GM18873 (cell line): ENCODE results near the gene GIPC2.
"Not testable (repeated sequence)": the region's sequence is repeated elsewhere in the genome, so short reads cannot be mapped to it uniquely, and the experiment has no call there.

Source experiments
- ATAC-seq: cut with Tn5 transposase; IDR thresholded peaks from one replicate; pipeline ENCODE4 v1.9.1; 2021; ENCODE audit warnings: mild to moderate bottlenecking, moderate library complexity, moderate number of reproducible peaks; ENCODE audit not compliant: unreplicated experiment, low FRiP score

GIPC2 gene, protein sequence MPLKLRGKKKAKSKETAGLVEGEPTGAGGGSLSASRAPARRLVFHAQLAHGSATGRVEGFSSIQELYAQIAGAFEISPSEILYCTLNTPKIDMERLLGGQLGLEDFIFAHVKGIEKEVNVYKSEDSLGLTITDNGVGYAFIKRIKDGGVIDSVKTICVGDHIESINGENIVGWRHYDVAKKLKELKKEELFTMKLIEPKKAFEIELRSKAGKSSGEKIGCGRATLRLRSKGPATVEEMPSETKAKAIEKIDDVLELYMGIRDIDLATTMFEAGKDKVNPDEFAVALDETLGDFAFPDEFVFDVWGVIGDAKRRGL

DNA sequence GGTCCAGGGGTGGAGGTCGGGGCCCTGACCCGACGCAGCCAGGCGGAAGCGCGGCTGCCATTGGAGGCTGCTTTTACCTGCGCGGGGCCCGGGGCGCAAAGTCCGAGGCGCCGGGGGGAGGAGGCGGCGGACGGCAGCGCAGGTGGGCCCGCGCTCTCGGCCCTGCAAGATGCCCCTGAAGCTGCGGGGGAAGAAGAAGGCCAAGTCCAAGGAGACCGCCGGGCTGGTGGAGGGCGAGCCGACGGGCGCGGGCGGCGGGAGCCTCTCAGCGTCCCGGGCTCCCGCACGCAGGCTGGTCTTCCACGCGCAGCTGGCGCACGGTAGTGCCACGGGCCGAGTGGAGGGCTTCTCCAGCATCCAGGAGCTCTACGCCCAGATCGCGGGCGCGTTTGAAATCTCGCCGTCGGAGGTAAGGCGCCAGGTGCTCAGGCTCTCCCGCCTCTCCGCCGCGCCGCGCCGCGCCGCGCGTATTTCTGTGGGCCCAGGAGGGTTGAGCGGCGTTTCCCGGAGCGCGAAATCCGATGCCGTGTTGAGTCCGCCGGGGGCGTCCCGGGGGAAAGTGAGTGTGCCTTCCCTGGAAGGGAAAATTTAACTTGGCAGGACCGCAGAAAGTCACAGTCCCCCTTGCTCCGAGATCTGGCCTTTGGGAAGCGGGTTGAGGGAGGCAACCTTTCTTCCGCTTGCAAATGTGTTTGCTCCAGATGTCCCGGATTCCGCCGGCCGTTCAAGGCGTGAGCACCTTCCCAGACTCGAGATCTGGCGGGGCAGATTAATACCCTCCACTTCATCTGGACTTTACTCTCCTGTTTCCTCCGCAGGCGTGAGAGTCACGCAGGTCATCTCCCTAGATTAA, at the start of gene GIPC2:
Gene GIPC2 (plus strand): TSS at position 41 of the 853 bp plus-strand sequence. CDS start 129 bp downstream, at position 170.
- ATAC-seq: no peak

DNA sequence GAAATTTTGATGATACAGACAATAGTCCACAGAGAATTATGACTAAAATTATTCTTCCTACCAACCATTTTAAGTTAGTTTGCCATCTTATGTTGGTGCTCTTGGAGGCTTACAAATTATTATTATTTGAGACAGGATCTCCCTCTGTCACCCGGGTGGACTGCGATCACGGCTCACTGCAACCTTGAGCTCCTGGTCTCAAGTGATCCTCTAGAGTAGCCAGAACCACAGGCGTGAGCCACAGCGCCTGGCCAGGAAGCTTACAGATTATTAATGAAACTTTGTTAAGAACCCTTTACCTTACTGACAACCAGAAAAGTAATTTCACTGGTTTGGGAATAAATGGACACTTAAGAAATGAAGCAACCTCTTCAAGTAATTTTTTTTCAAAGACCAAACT, 49.0 kb upstream of the GIPC2 start:
- ATAC-seq: no peak

DNA sequence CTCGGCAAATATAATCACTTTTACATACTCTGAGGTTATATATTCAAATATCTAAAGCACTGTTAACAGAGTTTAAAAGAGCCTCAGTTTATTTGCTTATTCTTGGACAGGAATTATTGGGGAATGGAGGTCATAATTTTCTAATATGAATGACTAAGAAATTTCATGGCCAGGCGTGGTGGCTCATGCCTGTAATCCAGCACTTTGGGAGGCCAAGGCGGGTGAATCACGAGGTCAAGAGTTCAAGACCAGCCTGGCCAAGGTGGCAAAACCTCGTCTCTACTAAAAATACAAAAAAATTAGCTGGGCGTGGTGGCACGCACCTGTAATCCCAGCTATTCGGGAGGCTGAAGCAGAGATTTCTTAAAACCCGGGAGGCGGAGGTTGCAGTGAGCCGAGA, 45.2 kb upstream of the GIPC2 start:
- not testable (repeated sequence) for ATAC-seq

DNA sequence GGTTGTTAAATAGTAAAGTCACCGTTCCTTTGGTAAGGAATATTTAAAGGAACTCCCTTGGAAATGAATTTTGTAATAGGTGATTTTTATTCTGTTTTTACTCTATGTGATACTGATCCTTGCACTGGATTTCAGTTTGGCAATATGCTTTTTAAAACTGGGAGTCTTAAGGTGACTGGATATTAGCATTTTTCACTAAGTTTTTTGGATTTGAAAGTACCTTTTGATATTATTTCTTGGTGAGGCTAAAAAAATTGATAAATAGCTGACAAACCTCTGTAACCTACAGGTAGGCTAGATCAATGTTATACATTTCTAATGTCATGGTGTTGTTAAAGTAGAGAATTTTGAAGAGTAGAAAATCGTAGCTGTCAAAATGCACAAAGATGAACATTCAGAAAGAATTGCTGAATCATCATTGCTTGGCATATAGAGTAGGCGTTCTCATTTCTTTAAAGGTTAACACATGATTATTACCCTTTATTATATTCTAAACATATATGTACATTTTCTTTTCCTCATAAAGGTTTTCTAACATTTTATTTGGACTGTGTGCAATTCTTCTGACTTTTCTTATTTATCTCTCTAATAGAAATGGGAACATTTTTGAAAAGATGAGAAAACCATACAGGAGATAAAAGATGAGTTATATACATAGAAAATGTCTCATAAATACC, 42.6 kb upstream of the GIPC2 start:
- no peak for ATAC-seq

DNA sequence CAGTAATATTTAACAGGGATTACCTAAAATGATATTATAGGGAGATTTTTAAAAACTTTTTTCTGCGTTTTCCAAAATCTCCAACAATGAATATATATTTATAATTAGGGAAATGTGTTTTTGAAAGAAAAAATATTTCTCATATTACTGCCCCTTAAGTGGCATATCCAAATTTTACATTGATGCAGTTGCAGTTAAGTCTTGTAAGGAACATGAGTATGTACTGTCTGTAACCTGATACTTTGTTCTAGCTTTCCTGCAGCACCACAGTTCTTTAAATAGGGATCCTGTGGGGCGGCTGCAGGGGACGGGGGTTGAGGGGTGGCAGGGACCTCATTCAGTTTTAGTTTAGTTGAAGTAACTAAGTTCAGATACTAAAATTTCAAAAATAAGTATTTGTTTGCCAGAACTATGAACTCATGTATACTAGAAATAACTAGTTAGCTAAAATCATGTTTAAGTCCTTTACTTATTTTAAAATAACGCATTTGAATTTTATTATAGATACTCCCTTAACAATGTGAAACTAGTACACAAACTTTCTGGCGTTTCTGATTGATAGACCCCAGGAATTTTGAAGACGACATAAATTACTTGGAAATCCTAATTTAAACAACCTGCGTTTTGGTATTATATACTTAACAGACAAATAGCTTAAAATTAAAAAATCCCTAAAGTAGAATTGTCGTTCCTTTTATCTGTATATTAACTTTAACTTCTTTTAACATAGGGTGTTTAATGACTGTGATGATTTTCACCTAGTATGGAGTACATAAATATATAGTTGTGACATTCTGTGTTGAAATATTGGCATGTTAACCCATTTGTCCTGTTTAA, 41.7 kb upstream of the GIPC2 start:
- ATAC-seq: peak; percentile 48

DNA sequence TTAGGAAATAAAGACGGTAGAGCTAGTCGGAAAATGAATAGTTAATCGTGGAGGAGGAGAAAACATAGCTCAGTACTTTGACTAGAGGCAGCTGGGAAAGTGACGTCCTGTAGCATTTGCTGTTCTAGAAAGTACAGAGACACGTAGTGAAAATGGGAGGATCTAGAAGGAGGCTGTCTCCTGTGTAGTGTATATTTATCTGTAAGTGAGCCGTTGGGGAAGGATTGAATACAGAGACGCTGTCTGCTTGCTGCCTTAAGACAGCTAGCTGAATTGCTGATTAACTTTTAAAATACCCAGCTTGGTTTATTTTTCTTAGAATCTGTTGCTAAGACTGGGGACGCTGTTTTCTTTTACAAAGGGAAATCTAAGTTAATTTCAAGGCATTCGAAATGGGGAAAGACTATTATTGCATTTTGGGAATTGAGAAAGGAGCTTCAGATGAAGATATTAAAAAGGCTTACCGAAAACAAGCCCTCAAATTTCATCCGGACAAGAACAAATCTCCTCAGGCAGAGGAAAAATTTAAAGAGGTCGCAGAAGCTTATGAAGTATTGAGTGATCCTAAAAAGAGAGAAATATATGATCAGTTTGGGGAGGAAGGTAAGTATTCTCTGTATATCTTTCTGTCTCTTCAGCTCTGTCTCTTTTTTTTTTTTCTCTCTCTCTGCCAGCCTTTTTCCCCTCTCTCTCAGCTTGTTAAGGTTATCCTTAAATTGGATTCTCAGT, 40.9 kb upstream of the GIPC2 start, which contains the start of gene DNAJB4:
Gene DNAJB4 (plus strand): TSS at position 221 of the 729 bp plus-strand sequence. CDS start 172 bp downstream, at position 393.
- ATAC-seq: peak; percentile 99

DNA sequence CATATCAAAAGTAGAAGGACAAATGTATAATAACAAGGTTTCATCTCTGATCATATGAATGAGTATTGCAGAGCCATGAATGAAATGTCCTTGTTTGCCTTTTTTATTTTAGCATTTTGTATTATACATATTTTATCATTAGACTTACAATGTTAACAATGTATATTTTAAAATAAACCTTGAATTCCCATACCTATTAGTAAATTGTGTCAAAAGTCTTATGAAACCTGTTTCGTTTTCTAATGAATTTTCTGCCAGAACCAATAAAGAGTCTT, 40.4 kb upstream of the GIPC2 start:
- ATAC-seq: no peak

DNA sequence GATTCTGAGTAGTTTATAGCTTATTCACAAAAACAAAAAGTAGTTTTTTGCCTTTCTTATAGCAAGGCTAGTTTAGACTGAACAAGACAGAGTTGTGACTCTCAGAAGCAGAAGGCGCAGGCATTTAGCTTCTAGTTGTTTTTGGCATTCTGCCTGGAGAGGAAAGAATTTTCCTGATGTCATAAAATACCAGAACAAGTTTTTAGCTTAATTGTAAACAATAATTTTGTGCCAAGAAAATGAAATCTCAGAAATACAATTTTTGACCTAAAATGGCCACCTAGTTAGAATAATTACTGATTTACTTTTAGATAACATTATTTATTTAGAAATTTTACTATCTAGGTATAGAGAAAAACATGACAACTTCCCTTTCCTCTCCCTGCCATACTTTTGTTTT, 40.0 kb upstream of the GIPC2 start:
- no peak for ATAC-seq

DNA sequence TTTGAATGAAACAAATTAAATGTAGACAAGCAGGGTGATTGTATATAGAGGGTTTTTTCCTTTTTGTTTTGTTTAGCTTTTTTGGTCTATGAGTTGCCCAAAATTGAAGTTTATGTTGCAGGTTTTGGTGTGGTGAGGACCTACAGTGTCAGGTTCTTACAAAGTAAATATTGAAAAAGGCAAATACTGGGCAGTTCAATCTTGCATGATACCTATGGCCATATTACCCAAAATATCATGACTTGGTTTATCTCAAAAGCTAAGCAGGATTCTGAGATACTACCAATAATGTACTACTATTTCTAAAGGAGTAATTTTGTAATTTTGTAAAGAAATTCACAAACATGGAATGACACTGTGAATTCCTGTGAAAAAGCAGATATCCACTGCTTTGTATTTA, 39.2 kb upstream of the GIPC2 start:
- no peak for ATAC-seq

DNA sequence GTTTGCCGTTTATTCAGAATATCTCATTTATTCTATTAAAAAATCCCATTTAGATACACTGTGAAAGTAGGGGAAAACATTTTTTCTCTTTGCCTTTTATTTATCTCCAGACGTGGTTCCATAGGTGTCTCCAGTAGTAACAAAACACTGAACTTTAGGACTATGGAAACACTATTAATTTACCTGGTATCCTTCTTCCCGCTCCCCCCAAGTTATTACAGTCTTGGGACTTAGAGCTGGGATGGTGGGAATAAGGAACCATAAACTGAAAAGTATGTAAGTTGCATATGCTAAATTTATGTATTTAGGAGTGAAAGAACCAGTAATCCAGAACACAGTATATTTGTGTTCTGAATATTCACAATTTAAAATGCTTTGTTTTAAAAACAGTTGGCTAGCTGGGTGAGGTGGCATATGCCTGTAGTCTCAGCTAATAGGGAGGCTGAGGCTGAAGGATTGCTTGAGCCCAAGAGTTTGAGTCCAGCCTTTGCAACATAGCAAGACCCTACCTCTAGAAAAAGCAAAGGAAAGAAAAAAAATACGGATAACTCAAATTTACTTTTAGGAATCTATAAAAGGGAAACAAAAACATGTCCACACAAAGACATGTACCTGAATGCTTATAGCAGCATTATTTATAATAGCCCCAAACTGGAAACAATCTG, 38.0 kb upstream of the GIPC2 start:
- no peak for ATAC-seq

DNA sequence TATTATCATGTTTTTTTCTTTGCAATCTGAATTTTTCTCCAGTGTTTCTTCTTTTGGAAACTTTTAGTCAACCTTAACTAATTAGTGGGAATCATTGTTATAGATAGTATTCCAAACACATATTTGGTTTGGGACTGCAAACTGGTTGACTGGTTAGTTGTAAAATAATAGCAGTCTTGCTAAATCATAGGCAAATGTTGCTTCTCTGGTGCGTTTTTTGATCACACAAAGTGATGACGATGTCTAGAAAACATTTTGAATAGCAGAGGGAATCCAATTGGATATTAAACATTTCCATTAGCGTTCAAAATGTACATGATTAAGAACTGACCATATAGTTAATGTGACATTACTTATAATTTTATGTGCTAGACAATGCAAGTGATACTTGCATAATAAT, 36.5 kb upstream of the GIPC2 start:
- ATAC-seq: no peak

DNA sequence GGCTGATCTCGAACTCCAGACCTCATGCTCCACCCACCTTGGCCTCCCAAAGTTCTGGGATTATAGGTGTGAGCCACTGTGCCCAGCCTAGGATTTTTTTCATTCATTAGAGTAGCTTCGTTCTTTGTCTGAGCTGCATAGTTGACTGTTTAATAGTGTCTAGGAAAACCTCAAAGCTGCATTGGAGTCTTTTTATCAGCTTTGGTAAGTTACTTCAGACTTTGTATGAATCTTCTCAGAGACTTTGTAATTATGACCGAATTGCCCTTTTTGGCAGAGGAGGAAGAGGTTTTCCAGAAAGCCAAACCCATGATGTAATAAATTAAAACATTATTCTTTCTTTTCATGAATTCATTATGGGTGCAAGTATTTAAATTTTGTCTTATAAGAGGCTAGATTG, 35.9 kb upstream of the GIPC2 start:
- no peak for ATAC-seq

DNA sequence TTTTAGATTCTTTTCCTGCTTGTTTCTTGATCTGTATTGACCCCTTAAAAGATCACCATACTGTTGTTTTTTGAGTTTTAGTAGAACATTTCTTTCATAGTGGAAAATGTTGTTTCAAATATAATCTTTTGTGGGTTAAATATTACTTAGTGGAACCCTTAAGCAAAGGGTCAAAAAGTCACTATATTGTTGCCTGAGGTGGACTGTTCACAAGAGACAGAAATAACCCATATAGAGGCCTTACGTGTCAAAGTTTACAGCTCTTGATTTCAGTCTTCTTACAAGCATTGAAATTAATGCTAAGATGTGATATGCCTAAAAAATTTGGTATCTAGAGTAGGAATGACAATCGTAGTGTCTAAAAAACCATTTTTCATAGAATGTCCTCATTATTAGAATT, 34.7 kb upstream of the GIPC2 start:
- no peak for ATAC-seq

DNA sequence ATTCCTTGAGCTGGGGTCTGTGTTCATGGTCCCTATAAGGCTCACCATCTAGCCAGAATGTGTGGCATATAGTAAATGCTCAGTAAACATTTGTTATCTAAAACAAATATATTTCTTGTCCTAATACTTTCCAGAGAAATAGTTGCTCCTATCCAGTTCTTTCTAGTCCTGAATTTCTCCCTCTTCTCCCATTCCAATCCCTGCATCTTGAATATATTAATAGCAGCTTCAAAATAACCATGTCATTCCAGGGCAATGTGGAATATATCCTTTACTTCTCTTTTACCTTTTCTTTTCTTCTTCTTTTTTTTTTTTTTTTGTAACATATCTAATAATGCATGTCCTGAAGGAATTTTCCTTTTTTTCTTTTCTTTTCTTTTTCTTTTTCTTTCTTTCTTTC, 30.6 kb upstream of the GIPC2 start:
- ATAC-seq: no peak

DNA sequence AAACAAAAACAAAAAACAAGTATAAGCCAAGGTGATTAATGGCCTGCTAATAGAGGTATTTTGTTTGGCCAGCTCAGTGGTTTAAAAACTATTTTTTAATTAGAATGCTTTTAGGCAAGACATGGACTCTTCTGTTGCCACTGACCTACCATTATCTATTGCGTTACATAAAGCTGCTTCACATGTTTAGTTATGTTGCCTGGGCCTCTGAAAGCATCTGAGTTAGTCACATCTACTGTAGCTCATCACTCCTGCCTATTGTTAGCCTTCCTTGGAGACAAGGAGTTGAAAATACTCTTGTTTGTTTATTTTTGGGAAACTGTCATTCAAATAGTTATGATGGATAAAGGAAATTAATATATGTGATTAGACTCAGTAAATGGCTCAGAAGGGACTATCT, 26.7 kb upstream of the GIPC2 start:
- ATAC-seq: no peak

DNA sequence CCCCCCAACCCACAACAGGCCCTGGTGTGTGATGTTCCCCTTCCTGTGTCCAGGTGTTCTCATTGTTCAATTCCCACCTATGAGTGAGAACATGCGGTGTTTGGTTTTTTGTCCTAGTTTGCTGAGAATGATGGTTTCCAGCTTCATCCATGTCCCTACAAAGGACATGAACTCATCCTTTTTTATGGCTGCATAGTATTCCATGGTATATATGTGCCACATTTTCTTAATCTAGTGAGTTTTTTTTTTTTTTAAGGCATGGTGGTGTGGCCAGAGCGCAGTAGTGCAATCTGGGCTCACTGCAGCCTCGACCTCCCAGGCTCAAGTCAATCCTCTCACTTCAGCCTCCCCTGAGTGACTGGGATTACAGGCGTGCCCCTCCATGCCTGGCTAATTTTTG, 24.6 kb upstream of the GIPC2 start:
- ATAC-seq: not testable (repeated sequence)

DNA sequence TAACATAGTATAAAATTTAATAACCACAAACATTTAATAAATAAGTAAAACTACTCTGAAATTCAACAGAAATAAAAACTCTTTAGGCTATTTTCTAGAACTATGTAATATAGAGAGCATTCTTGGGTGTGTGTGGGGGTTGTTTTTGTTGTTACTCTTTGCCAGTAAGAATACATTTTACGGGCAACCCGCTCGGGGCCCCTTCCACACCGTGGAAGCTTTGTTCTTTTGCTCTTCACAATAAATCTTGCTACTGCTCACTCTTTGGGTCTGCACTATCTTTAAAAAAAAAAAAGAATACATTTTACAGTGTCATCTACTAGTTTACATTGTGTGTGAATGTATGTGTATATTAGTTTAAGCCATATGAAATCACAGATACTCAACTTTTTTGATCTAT, 16.0 kb upstream of the GIPC2 start:
- no peak for ATAC-seq

DNA sequence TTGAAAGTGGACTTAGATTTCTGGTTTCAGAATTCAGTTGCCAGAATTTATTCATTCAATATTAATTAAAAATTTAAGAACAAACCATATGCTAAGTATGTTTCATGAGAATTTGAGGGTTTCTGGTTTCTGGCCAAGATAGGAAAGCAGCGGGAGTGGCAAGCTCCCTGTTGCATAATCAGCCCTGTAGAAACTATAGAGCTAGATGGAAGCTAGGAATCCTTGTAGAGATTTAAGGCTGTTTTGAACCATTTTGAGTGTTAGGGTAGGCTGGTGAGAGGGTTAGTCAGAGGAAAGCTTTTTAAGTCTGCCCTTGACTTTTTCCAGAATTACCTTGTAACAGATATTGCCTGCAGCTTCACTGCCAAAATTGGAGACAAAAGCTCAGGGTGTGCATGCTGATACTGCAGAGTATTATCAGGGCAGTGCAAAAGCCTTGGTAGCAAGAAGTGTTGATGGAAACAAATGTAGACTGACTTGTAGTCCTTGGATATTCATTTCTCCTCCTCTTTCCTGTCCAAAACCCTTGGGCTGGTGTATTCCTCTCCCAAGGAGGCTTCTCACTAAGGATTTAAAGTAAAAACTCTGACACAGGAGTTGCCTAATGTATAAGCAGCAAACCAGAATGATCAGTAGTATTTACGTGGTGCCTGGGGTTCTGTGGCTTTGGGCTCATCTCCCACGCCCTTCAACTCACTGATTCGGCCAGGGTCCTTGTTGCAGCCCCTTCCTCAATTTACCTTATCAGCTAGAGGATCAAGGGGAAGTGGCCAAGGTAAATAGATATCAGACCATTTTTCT, 12.6 kb upstream of the GIPC2 start:
- ATAC-seq: no peak

DNA sequence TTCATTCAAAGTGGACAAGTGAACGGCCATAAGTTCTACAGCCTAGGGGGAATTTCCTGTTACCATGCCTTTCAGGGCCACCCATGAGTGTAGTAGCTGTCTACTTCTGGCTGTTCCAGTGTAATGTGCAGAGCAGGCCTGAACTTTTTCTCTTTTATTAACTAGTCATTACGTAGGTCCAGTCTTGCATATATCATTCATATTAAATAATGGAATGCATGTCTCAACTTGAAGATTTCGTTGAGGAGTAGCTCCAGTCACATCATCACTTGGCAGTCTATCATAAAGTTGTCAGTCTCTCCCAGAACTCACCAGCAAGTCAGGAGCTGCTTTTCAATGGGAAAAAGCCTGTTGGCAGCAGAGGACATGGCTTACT, 12.0 kb upstream of the GIPC2 start:
- ATAC-seq: no peak
